CD4-positive, alpha-beta T cell (primary cell): Measurements from ENCODE around the gene HDC. TPM values are rescaled to one million over a fixed set of nuclear protein-coding genes. Genes with fewer than 3 reads are reported as not detected.

Experiments
- ATAC-seq: fragments of 200-7000 bp; cut with Tn5 transposase; one replicate; pipeline ENCODE4 v1.10.0; 2022; ENCODE audit warnings: mild to moderate bottlenecking; ENCODE audit not compliant: poor library complexity
- CTCF ChIA-PET: fragments of 350-600 bp; sonication (Branson Sonifier 250); formaldehyde crosslinking; loops from one replicate; lab custom pipeline; 2021; ENCODE audit warnings: antibody characterized with exemption, inconsistent platforms; lab: Charles Lee
- POLR2A ChIA-PET: fragments of 350-600 bp; sonication (Branson Sonifier 250); formaldehyde crosslinking; loops from one replicate; lab custom pipeline; 2021; ENCODE audit warnings: antibody characterized with exemption, inconsistent platforms; lab: Charles Lee
- DNase-seq, 14 experiments: peaks; one replicate each; pipeline ENCODE4 v3.0.0-alpha.2; 2013 to 2020; ENCODE audit warnings: mixed read lengths in 2 of 14
- H3K27ac ChIP-seq, 2 donors: one replicate each; pipeline versions ENCODE4 v1.5.1 to v1.7.0; 2013; ENCODE audit warnings: low read length in 2 of 2, low read depth in 1 of 2, mild to moderate bottlenecking in 1 of 2
- H3K27me3 ChIP-seq, 2 experiments: 1 replicate in 1 of 2; 2 replicates in 1 of 2; pipeline versions ENCODE4 v1.6.1 to v1.7.0; 2013; ENCODE audit warnings: low read length in 2 of 2, control low read depth in 1 of 2, mild to moderate bottlenecking in 1 of 2, moderate library complexity in 1 of 2; ENCODE audit not compliant: insufficient read depth in 2 of 2, control insufficient read depth in 1 of 2
- H3K36me3 ChIP-seq: one replicate; pipeline ENCODE4 v1.6.1; 2013; ENCODE audit warnings: low read length, control low read depth; ENCODE audit not compliant: insufficient read depth
- H3K4me1 ChIP-seq: one replicate; pipeline ENCODE4 v1.6.1; 2013; ENCODE audit warnings: low read length, control low read depth; ENCODE audit not compliant: insufficient read depth
- H3K4me3 ChIP-seq: one replicate; pipeline ENCODE4 v1.5.1; 2013; ENCODE audit warnings: mild to moderate bottlenecking, low read length, moderate library complexity
- H3K9me3 ChIP-seq, 2 experiments: 1 replicate in 1 of 2; 2 replicates in 1 of 2; pipeline versions ENCODE4 v1.6.1 to v1.7.0; 2013; ENCODE audit warnings: low read length in 2 of 2, mild to moderate bottlenecking in 2 of 2, control low read depth in 1 of 2, moderate library complexity in 1 of 2; ENCODE audit not compliant: control insufficient read depth in 1 of 2, insufficient read depth in 1 of 2
- H3K27ac Mint-ChIP-seq: one replicate; pipeline ENCODE4 v1.8.0; 2020; ENCODE audit warnings: mixed read lengths
- H3K27me3 Mint-ChIP-seq: one replicate; pipeline ENCODE4 v1.8.0; 2021; ENCODE audit warnings: mixed read lengths
- H3K36me3 Mint-ChIP-seq: one replicate; pipeline ENCODE4 v1.8.0; 2021; ENCODE audit warnings: low read depth, mixed read lengths
- H3K4me1 Mint-ChIP-seq: one replicate; pipeline ENCODE4 v1.8.0; 2021; ENCODE audit warnings: low read depth, mixed read lengths
- H3K4me3 Mint-ChIP-seq: one replicate; pipeline ENCODE4 v1.8.0; 2020; ENCODE audit warnings: mild to moderate bottlenecking, mixed read lengths
- H3K9me3 Mint-ChIP-seq: one replicate; pipeline ENCODE4 v1.8.0; 2020; ENCODE audit warnings: mixed read lengths
- CTCF ChIP-seq: fragments of 200-600 bp; IDR thresholded peaks from one replicate; pipeline ENCODE4 v1.8.0; 2022; ENCODE audit warnings: antibody characterized with exemption, mild to moderate bottlenecking
- intact Hi-C, 2 experiments: fragments of 100-400 bp; cut with DNase I in 1 of 2; cut with micrococcal nuclease in 1 of 2; formaldehyde crosslinking; loops; one replicate each; pipeline versions ENCODE4 v1.15.1 to v1.9.0; 2023 to 2025; cut with DNase I, micrococcal nuclease
- total RNA-seq, 174 experiments: library from RNA in 2 of 174; stranded (reverse) in 2 of 174; gene quantifications; one replicate each; pipeline ENCODE4 v1.2.3 and lab custom pipeline; 2021 to 2026

The HDC gene
- total RNA-seq, 2 experiments from 2014 or later, result 0.08 TPM; not detected in 1

- ChIA-PET CTCF (interaction anchor here (0.6 kb wide), 1 partner anchor 25 kb away, joined by 5 read pairs; no protein-coding TSS in a partner anchor), POLR2A (no interaction called here)
- no peak overlapping the region for H3K27ac Mint-ChIP-seq
- ATAC-seq (no peak), DNase-seq (no peak)
- intact Hi-C loops, result no loop called here
- Histone ChIP-seq H3K27me3 (no peaks in the 10 kb centered on the region), H3K4me1 (no peaks in the 10 kb centered on the region), H3K36me3 (no peaks in the 10 kb centered on the region), H3K27ac (no peak overlapping the region), H3K4me3 (no peak overlapping the region), H3K9me3 (no peaks in the 10 kb centered on the region)
- no peaks in the 10 kb centered on the region for H3K4me1 Mint-ChIP-seq
- no peak for TF ChIP-seq CTCF
- H3K36me3 Mint-ChIP-seq, result peaks cover 8% of the 10 kb centered on the region
- H3K4me3 Mint-ChIP-seq, result no peak overlapping the region
- no peaks in the 10 kb centered on the region for H3K27me3 Mint-ChIP-seq
- no peaks in the 10 kb centered on the region for H3K9me3 Mint-ChIP-seq
These were observed 11.8 kb upstream of the HDC start for GRCh38 chr15:50277370-50277769.

DNA sequence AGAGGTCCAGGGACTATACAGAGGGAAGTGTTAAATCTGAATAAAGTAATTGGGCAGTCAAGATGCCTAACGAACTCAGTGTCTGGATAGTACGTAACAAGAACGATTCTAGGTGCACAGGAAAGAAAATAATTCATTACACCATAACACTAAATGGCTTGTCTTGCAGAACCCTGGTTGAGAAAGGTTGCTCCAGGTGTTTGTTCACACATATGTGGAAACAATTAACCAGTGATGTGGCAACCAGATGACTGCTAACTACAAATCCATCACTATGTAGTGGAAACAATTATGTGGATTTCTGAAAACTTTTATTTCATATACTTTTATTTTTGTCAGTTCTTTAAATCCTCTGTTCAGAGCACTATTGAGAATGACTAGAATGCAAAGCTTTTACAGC lies 10.4 kb upstream of the HDC start:
- Histone ChIP-seq H3K36me3 (no peaks in the 10 kb centered on the region), H3K9me3 (no peaks in the 10 kb centered on the region), H3K4me3 (no peak overlapping the region), H3K4me1 (no peaks in the 10 kb centered on the region), H3K27me3 (no peaks in the 10 kb centered on the region), H3K27ac (no peak overlapping the region)
- ATAC-seq, result no peak
- intact Hi-C loops, result no loop called here
- H3K4me3 Mint-ChIP-seq, result no peak overlapping the region
- TF ChIP-seq CTCF, result no peak
- no peaks in the 10 kb centered on the region for H3K27me3 Mint-ChIP-seq
- H3K27ac Mint-ChIP-seq, result no peak overlapping the region
- no peak for DNase-seq
- peaks cover 8% of the 10 kb centered on the region for H3K36me3 Mint-ChIP-seq
- CTCF ChIA-PET, result no interaction called here
- H3K9me3 Mint-ChIP-seq, result no peaks in the 10 kb centered on the region
- H3K4me1 Mint-ChIP-seq, result no peaks in the 10 kb centered on the region
- POLR2A ChIA-PET, result no interaction called here

DNA sequence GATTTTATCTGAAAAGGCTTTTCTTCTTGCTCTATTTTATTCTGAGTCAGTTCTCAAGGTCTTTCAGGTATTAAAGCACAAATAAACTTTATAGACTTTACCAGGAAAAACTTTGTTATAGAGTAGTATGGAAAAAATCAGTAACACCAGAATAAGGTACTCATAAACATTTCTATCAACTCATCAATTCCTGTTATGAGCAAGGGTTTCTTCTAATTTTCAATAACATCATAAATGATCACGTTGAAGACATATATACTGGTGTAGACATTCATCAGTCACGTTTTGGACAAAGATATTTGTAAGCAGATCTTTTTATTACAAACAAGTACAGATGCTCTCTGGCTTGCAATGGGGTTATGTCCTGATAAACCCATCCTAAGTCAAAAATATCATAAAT lies 9.6 kb upstream of the HDC start:
- no peaks in the 10 kb centered on the region for H3K9me3 Mint-ChIP-seq
- intact Hi-C loops, result no loop called here
- ChIA-PET POLR2A (no interaction called here), CTCF (no interaction called here)
- H3K4me3 Mint-ChIP-seq, result no peak overlapping the region
- no peaks in the 10 kb centered on the region for H3K4me1 ChIP-seq
- no peaks in the 10 kb centered on the region for H3K27me3 Mint-ChIP-seq
- H3K36me3 Mint-ChIP-seq, result peaks cover 8% of the 10 kb centered on the region
- no peak for DNase-seq
- H3K27ac Mint-ChIP-seq, result no peak overlapping the region
- no peak overlapping the region for H3K4me3 ChIP-seq
- no peaks in the 10 kb centered on the region for H3K4me1 Mint-ChIP-seq
- H3K27ac ChIP-seq, result no peak overlapping the region
- no peak for TF ChIP-seq CTCF
- ATAC-seq, result no peak
- no peaks in the 10 kb centered on the region for H3K36me3 ChIP-seq
- no peaks in the 10 kb centered on the region for H3K27me3 ChIP-seq
- no peaks in the 10 kb centered on the region for H3K9me3 ChIP-seq
